Naive thymus-derived CD4-positive, alpha-beta T cell (primary cell): ENCODE data around the gene CPLANE2. TPM values are rescaled to one million over a fixed set of nuclear protein-coding genes. Genes with fewer than 3 reads are reported as not detected.
"Not testable (repeated sequence)": the region's sequence is repeated elsewhere in the genome, so short reads cannot be mapped to it uniquely, and the experiment has no call there.

Experiments
- ATAC-seq: fragments of 150-1000 bp; cut with Tn5 transposase; 2 replicates; pipeline ENCODE4 v1.10.0; 2021; ENCODE audit warnings: mild to moderate bottlenecking, moderate library complexity
- CTCF ChIA-PET: fragments of 350-600 bp; sonication (Branson Sonifier 250); formaldehyde crosslinking; loops from one replicate; lab custom pipeline; 2021; ENCODE audit warnings: antibody characterized with exemption; lab: Charles Lee
- POLR2A ChIA-PET: fragments of 350-600 bp; sonication (Branson Sonifier 250); formaldehyde crosslinking; loops from one replicate; lab custom pipeline; 2021; ENCODE audit warnings: antibody characterized with exemption, inconsistent platforms; lab: Charles Lee
- DNase-seq, 9 donors: peaks; one replicate each; pipeline versions ENCODE4 v3.0.0 to v3.0.0-alpha.2; 2020 to 2022; ENCODE audit warnings: mixed read lengths in 1 of 9
- H3K27ac ChIP-seq: one replicate; pipeline ENCODE4 v1.7.0; 2013; ENCODE audit warnings: mild to moderate bottlenecking, low read depth, low read length, moderate library complexity
- H3K27me3 ChIP-seq, 2 donors: one replicate each; pipeline ENCODE4 v1.7.0; 2013; ENCODE audit warnings: low read length in 2 of 2, mild to moderate bottlenecking in 2 of 2, moderate library complexity in 2 of 2; ENCODE audit not compliant: control insufficient read depth in 2 of 2, insufficient read depth in 2 of 2
- H3K36me3 ChIP-seq, 3 experiments: 1 replicate in 2 of 3; 2 replicates in 1 of 3; pipeline ENCODE4 v1.7.0; 2013; ENCODE audit warnings: low read length in 3 of 3, mild to moderate bottlenecking in 3 of 3, moderate library complexity in 1 of 3; ENCODE audit not compliant: insufficient read depth in 3 of 3, control insufficient read depth in 2 of 3
- H3K4me1 ChIP-seq, 2 donors: one replicate each; pipeline ENCODE4 v1.7.0; 2013; ENCODE audit warnings: low read length in 2 of 2, mild to moderate bottlenecking in 2 of 2, moderate library complexity in 1 of 2; ENCODE audit not compliant: control insufficient read depth in 2 of 2, insufficient read depth in 2 of 2
- H3K4me3 ChIP-seq: 2 replicates; pipeline ENCODE4 v1.7.0; 2013; ENCODE audit warnings: mild to moderate bottlenecking, low read length
- H3K9me3 ChIP-seq, 3 experiments: 1 replicate in 2 of 3; 2 replicates in 1 of 3; pipeline ENCODE4 v1.7.0; 2013; ENCODE audit warnings: low read length in 3 of 3; ENCODE audit not compliant: control insufficient read depth in 2 of 3
- H3K27ac Mint-ChIP-seq, 9 donors: one replicate each; pipeline ENCODE4 v1.8.0; 2020 to 2022; ENCODE audit warnings: mixed read lengths in 9 of 9, mild to moderate bottlenecking in 8 of 9, moderate library complexity in 5 of 9, inconsistent platforms in 2 of 9
- H3K27me3 Mint-ChIP-seq, 5 donors: one replicate each; pipeline ENCODE4 v1.8.0; 2021 to 2022; ENCODE audit warnings: mixed read lengths in 5 of 5, mild to moderate bottlenecking in 1 of 5
- H3K36me3 Mint-ChIP-seq, 5 donors: one replicate each; pipeline ENCODE4 v1.8.0; 2020 to 2022; ENCODE audit warnings: mixed read lengths in 5 of 5, mild to moderate bottlenecking in 3 of 5, inconsistent platforms in 1 of 5
- H3K4me1 Mint-ChIP-seq, 7 donors: one replicate each; pipeline ENCODE4 v1.8.0; 2020 to 2022; ENCODE audit warnings: mixed read lengths in 7 of 7, mild to moderate bottlenecking in 3 of 7, inconsistent platforms in 1 of 7
- H3K4me3 Mint-ChIP-seq, 10 donors: one replicate each; pipeline ENCODE4 v1.8.0; 2020 to 2022; ENCODE audit warnings: mild to moderate bottlenecking in 10 of 10, mixed read lengths in 10 of 10, moderate library complexity in 6 of 10, inconsistent platforms in 2 of 10
- H3K9me3 Mint-ChIP-seq, 11 donors: one replicate each; pipeline ENCODE4 v1.8.0; 2020 to 2022; ENCODE audit warnings: mixed read lengths in 11 of 11, mild to moderate bottlenecking in 4 of 11, inconsistent platforms in 1 of 11, moderate library complexity in 1 of 11
- intact Hi-C, 2 donors: fragments of 100-400 bp; cut with micrococcal nuclease; formaldehyde crosslinking; loops; one replicate each; pipeline ENCODE4 v1.15.1; 2023
- polyA plus RNA-seq, 2 donors: library from polyadenylated mRNA; unstranded; fragments of 300-500 nt; fragmentation: Illumina TruSeq; gene quantifications; one replicate each; pipeline ENCODE4 v1.2.3, GENCODE V29; 2021
- total RNA-seq, 6 experiments: library from RNA in 5 of 6; stranded (reverse) in 5 of 6; gene quantifications; 1 replicate in 5 of 6; 2 replicates in 1 of 6; pipeline ENCODE4 v1.2.3 and lab custom pipeline; 2021 to 2026

The CPLANE2 gene
- total and polyA plus RNA-seq, 7 experiments from 2014 or later, result 3.0 to 11.4 (median 7.6) TPM

DNA sequence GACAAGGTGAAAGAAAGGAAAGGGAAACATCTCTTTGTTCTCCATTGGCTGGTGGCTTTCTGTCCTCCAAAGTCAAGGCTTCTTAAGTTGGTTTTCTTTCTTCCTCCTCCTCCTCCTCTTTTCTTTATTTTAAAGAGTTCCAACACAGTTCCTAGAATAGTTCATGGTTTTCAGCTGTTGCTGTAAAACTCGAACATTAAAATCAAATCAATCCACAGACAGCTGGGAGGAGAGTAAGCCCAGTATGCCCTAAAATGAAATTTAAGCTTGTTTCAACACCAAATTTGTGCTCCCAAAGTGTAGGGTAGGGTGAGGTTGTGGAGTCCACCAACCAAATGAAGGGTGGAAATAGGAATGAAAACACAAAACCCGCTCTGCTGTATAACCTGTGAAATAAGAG, 10.5 kb upstream of the CPLANE2 start:
- no peaks in the 10 kb centered on the region for H3K27me3 Mint-ChIP-seq
- Histone ChIP-seq H3K9me3 (no peaks in the 10 kb centered on the region), H3K27me3 (no peaks in the 10 kb centered on the region), H3K4me1 (peaks cover 5% of the 10 kb centered on the region in 2 donors), H3K27ac (no peak overlapping the region), H3K4me3 (no peak overlapping the region), H3K36me3 (peaks cover 0 to 40% (median 0%) of the 10 kb centered on the region in 3 experiments)
- peaks cover 15 to 40% (median 25%) of the 10 kb centered on the region in 7 donors for H3K4me1 Mint-ChIP-seq
- DNase-seq (no peak), ATAC-seq (no peak)
- POLR2A ChIA-PET, result interaction anchor here (1.1 kb wide), 1 partner anchor 42 kb away, joined by 3 read pairs; no protein-coding TSS in a partner anchor
- CTCF ChIA-PET, result interaction anchor here (0.5 to 1.1 kb wide), 4 partner anchors 43 to 182 kb away, joined by 3 to 5 read pairs (median 4); no protein-coding TSS in a partner anchor
- no peak overlapping the region for H3K4me3 Mint-ChIP-seq
- intact Hi-C loops, result no loop called here
- H3K36me3 Mint-ChIP-seq, result peaks cover 0 to 9% (median 3%) of the 10 kb centered on the region in 5 donors
- peak overlapping the region in 6 of 9 donors; percentile 13 to 80 (median 44) for H3K27ac Mint-ChIP-seq
- H3K9me3 Mint-ChIP-seq, result no peaks in the 10 kb centered on the region

- Histone ChIP-seq H3K27ac (no peak overlapping the region), H3K9me3 (no peaks in the 10 kb centered on the region), H3K4me3 (no peak overlapping the region), H3K36me3 (peaks cover 0 to 36% (median 0%) of the 10 kb centered on the region in 3 experiments), H3K27me3 (no peaks in the 10 kb centered on the region), H3K4me1 (peaks cover 5% of the 10 kb centered on the region in 2 donors)
- CTCF ChIA-PET, result interaction anchor here (0.5 to 1.1 kb wide), 3 partner anchors 70 to 181 kb away, joined by 3 to 5 read pairs (median 4); no protein-coding TSS in a partner anchor
- Mint-ChIP-seq H3K4me3 (no peak overlapping the region), H3K27me3 (no peaks in the 10 kb centered on the region), H3K4me1 (peaks cover 15 to 38% (median 25%) of the 10 kb centered on the region in 7 donors), H3K27ac (peak overlapping the region in 2 of 9 donors; percentile 13 to 36), H3K9me3 (no peaks in the 10 kb centered on the region), H3K36me3 (peaks cover 0 to 6% (median 0%) of the 10 kb centered on the region in 5 donors)
- POLR2A ChIA-PET, result no interaction called here
- ATAC-seq (no peak), DNase-seq (no peak)
- intact Hi-C loops, result no loop called here
Measured at GRCh38 chr1:16246961-16247360, 10.0 kb upstream of the CPLANE2 start.

DNA sequence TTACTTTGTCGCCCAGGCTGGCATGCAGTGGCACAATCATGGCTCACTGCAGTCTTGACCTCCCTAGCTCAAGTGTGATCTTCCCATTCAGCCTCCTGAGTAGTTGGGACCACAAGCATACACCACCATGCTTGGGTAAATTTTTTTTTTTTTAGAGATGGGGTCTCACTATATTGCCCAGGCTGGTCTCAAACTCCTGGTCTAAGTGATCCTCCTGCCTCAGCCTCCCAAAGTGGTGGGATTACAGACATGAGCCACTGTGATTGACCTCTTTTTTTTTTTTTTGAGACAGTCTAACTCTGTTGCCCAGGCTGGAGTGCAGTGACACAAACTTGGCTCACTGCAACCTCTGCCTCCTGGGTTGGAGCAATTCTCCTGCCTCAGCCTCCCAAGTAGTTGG, 9.3 kb upstream of the CPLANE2 start:
- H3K36me3 Mint-ChIP-seq, H3K9me3 ChIP-seq, H3K4me3 ChIP-seq, H3K27ac ChIP-seq, POLR2A ChIA-PET, H3K27me3 ChIP-seq, H3K4me3 Mint-ChIP-seq, intact Hi-C loops, H3K9me3 Mint-ChIP-seq, DNase-seq, H3K27me3 Mint-ChIP-seq, ATAC-seq, H3K4me1 ChIP-seq: not testable (repeated sequence)
- peaks cover 13 to 34% (median 25%) of the 10 kb centered on the region in 7 donors for H3K4me1 Mint-ChIP-seq
- H3K36me3 ChIP-seq, result peaks cover 0 to 28% (median 0%) of the 10 kb centered on the region in 3 experiments
- H3K27ac Mint-ChIP-seq, result peak overlapping the region in 1 of 9 donors; percentile 17
- CTCF ChIA-PET, result interaction anchor here (0.7 to 0.8 kb wide), 2 partner anchors 50 to 60 kb away, joined by 3 to 5 read pairs; no protein-coding TSS in a partner anchor

- no peak for DNase-seq
- Histone ChIP-seq H3K4me1 (peaks cover 5% of the 10 kb centered on the region in 2 donors), H3K4me3 (no peak overlapping the region), H3K36me3 (peaks cover 0 to 22% (median 0%) of the 10 kb centered on the region in 3 experiments), H3K27me3 (no peaks in the 10 kb centered on the region), H3K9me3 (no peaks in the 10 kb centered on the region), H3K27ac (no peak overlapping the region)
- ChIA-PET CTCF (interaction anchor here (0.5 to 4.1 kb wide), 7 partner anchors 29 to 166 kb away, joined by 3 to 19 read pairs (median 4); no protein-coding TSS in a partner anchor), POLR2A (interaction anchor here (0.5 kb wide), 1 partner anchor 533 kb away, joined by 3 read pairs; no protein-coding TSS in a partner anchor)
- H3K27me3 Mint-ChIP-seq, result no peaks in the 10 kb centered on the region
- H3K27ac Mint-ChIP-seq, result peak overlapping the region in 1 of 9 donors; percentile 17
- H3K9me3 Mint-ChIP-seq, result no peaks in the 10 kb centered on the region
- peaks cover 13 to 33% (median 25%) of the 10 kb centered on the region in 7 donors for H3K4me1 Mint-ChIP-seq
- H3K36me3 Mint-ChIP-seq, result peaks cover 0 to 6% (median 0%) of the 10 kb centered on the region in 5 donors
- H3K4me3 Mint-ChIP-seq, result no peak overlapping the region
- no peak for ATAC-seq
- intact Hi-C loops, result no loop called here
Measured at GRCh38 chr1:16245476-16246196, 8.7 kb upstream of the CPLANE2 start.

GRCh38 chr1:16244650-16245285, 7.8 kb upstream of the CPLANE2 start:
- POLR2A ChIA-PET, result interaction anchor here (0.7 to 0.9 kb wide), 3 partner anchors 17 to 78 kb away, joined by 3 to 4 read pairs (median 3); no protein-coding TSS in a partner anchor
- H3K9me3 Mint-ChIP-seq, result no peaks in the 10 kb centered on the region
- peak overlapping the region in 4 of 9 donors; percentile 16 to 92 (median 65) for H3K27ac Mint-ChIP-seq
- peaks cover 11 to 26% (median 22%) of the 10 kb centered on the region in 7 donors for H3K4me1 Mint-ChIP-seq
- no peaks in the 10 kb centered on the region for H3K27me3 Mint-ChIP-seq
- no peak for ATAC-seq
- CTCF ChIA-PET, result interaction anchor here (0.7 to 4.1 kb wide), 7 partner anchors 9 to 165 kb away, joined by 3 to 19 read pairs (median 4); no protein-coding TSS in a partner anchor
- Histone ChIP-seq H3K4me1 (peaks cover 1 to 5% of the 10 kb centered on the region in 2 donors), H3K36me3 (peaks cover 0 to 20% (median 0%) of the 10 kb centered on the region in 3 experiments), H3K9me3 (no peaks in the 10 kb centered on the region), H3K27me3 (no peaks in the 10 kb centered on the region), H3K4me3 (no peak overlapping the region), H3K27ac (no peak overlapping the region)
- no peak for DNase-seq
- peaks cover 0 to 5% (median 0%) of the 10 kb centered on the region in 5 donors for H3K36me3 Mint-ChIP-seq
- no peak overlapping the region for H3K4me3 Mint-ChIP-seq
- intact Hi-C loops, result loop anchor here (1.0 to 5.0 kb wide), 8 partner anchors 8 to 237 kb away; no protein-coding TSS in a partner anchor
